Lower leg skin (tissue), 4 donors: ENCODE results near the gene SERPINA6. TPM values are rescaled to one million over a fixed set of nuclear protein-coding genes. Genes with fewer than 3 reads are reported as not detected.
"Not testable (repeated sequence)": the region's sequence is repeated elsewhere in the genome, so short reads cannot be mapped to it uniquely, and the experiment has no call there.

Experiments
- DNase-seq, 2 donors: peaks; one replicate each; pipeline ENCODE4 v3.0.0-alpha.2; 2019; ENCODE audit warnings: low spot score in 2 of 2
- H3K4me3 ChIP-seq: fragments of 200-600 bp; sonication (generic); 2 replicates; pipeline ENCODE4 v1.5.1; 2017; ENCODE audit warnings: mild to moderate bottlenecking, low read depth; ENCODE audit not compliant: poor library complexity, severe bottlenecking
- CTCF ChIP-seq, 3 donors: fragments of 450-650 bp; IDR thresholded peaks; one replicate each; pipeline ENCODE4 v1.5.1; 2016; ENCODE audit warnings: antibody characterized with exemption in 3 of 3, mild to moderate bottlenecking in 3 of 3, moderate library complexity in 2 of 3
- POLR2A ChIP-seq, 2 donors: fragments of 450-650 bp; IDR thresholded peaks; one replicate each; pipeline ENCODE4 v1.6.1; 2016 to 2017; ENCODE audit warnings: antibody characterized with exemption in 2 of 2, mild to moderate bottlenecking in 1 of 2, moderate library complexity in 1 of 2
- WGBS, 2 donors: methylation state at CpG; one replicate each; pipeline ENCODE4 v1.1.5; 2018; 5-methylcytosine and 5-hydroxymethylcytosine counted together
- intact Hi-C: fragments of 100-400 bp; cut with DNase I; formaldehyde crosslinking; loops from one replicate; pipeline ENCODE4 v1.15.0; 2023; ENCODE audit warnings: low total_unique reads
- total RNA-seq, 4 donors: library from RNA; depleted of rRNA; stranded (reverse); fragments of >200 nt; gene quantifications; one replicate each; pipeline ENCODE4 v1.1.0, GENCODE V29; 2016

The SERPINA6 gene
- total RNA-seq, 4 donors from 2014 or later = not detected

GRCh38 chr14:94267352-94267751, 55.8 kb downstream of the SERPINA6 start:
- intact Hi-C loops = no loop called here
- no peak for DNase-seq
- 92 to 94% methylated on average over 1 of the region's 1 CpG for WGBS, 2 donors
- TF ChIP-seq CTCF (IDR thresholded peaks at IDR 0.05) (no peak), POLR2A (IDR thresholded peaks at IDR 0.05) (no peak)
- H3K4me3 ChIP-seq = no peak overlapping the region

- DNase-seq, H3K4me3 ChIP-seq, intact Hi-C loops: not testable (repeated sequence)
- WGBS, 2 donors = 58 to 88% methylated on average over 3 of the region's 3 CpGs
Observed at GRCh38 chr14:94264195-94264594, 58.9 kb downstream of the SERPINA6 start.

Other genes with a start within 250 kb of the SERPINA6 start
- gene DDX24, start 242.1 kb downstream of the SERPINA6 start, total RNA-seq = 100 to 1,000 TPM in 3 of 4 donors, 10 to 100 TPM in 1; 91.7 to 132 (median 102) TPM
- 10 to 100 TPM in 2 of 4 donors, 1 to 10 TPM in 2; 6.2 to 22.6 (median 10.3) TPM for gene IFI27L1, start 242.0 kb downstream of the SERPINA6 start, total RNA-seq
- gene IFI27, start 212.6 kb downstream of the SERPINA6 start, total RNA-seq = 100 to 1,000 TPM in 2 of 4 donors, 10 to 100 TPM in 2; 70.2 to 133 (median 109) TPM
- gene IFI27L2, start 193.7 kb downstream of the SERPINA6 start, total RNA-seq = 10 to 100 TPM; 21.0 to 69.1 (median 52.3) TPM
- gene PPP4R4, start 149.0 kb downstream of the SERPINA6 start, total RNA-seq = 1 to 10 TPM in 3 of 4 donors, under 1 TPM in 1; 0.56 to 8.6 (median 1.7) TPM
- gene SERPINA10, start 30.1 kb downstream of the SERPINA6 start, total RNA-seq = not detected
- not detected for gene SERPINA2, start 43.4 kb upstream of the SERPINA6 start, total RNA-seq
- gene SERPINA1, start 65.3 kb upstream of the SERPINA6 start, total RNA-seq = 1 to 10 TPM in 2 of 4 donors, under 1 TPM in 1, not detected in 1; 0.93 to 6.2 (median 3.9) TPM
- gene SERPINA11, start 129.5 kb upstream of the SERPINA6 start, total RNA-seq = under 1 TPM in 1 of 4 donors, not detected in 3; 0.36 TPM
- 1 to 10 TPM in 3 of 4 donors, under 1 TPM in 1; 0.42 to 3.7 (median 1.5) TPM for gene SERPINA9, start 152.9 kb upstream of the SERPINA6 start, total RNA-seq
- 100 to 1,000 TPM; 345 to 790 (median 421) TPM for gene SERPINA12, start 186.1 kb upstream of the SERPINA6 start, total RNA-seq
- gene SERPINA4, start 238.1 kb upstream of the SERPINA6 start, total RNA-seq = not detected